HEK293 (cell line): ENCODE results near the gene MRPS9.
A peak's percentile ranks its signal among the peaks of the same experiment; 100 is the strongest.

Experiments used
- CTCF ChIA-PET: fragments of 350-600 bp; formaldehyde crosslinking; extraction: SDS; loops from one replicate; lab custom pipeline; 2021; ENCODE audit warnings: antibody characterized with exemption; lab: Yijun Ruan, JAX
- POLR2A ChIA-PET: fragments of 300-600 bp; formaldehyde crosslinking; extraction: SDS; loops from one replicate; lab custom pipeline; 2020; ENCODE audit warnings: antibody characterized with exemption, inconsistent platforms; lab: Yijun Ruan, JAX
- H3K27ac ChIP-seq: fragments of 200-500 bp; sonication (Bioruptor generic); 2 replicates; pipeline ENCODE4 v1.5.1; 2014; ENCODE audit warnings: low read depth, low read length, control low read depth, inconsistent platforms; ENCODE audit errors: extremely low read depth
- H3K36me3 ChIP-seq, 2 experiments: fragments of 200-500 bp in 1 of 2; sonication (Bioruptor generic) in 1 of 2; 1 replicate in 1 of 2; 2 replicates in 1 of 2; pipeline ENCODE4 v1.5.1; 2014 to 2017; ENCODE audit warnings: inconsistent platforms in 2 of 2, low read length in 2 of 2; ENCODE audit not compliant: control insufficient read depth in 2 of 2, insufficient read depth in 1 of 2
- H3K4me1 ChIP-seq: fragments of 200-500 bp; sonication (Bioruptor generic); 2 replicates; pipeline ENCODE4 v1.5.1; 2014; ENCODE audit warnings: mild to moderate bottlenecking, low read length, inconsistent platforms; ENCODE audit not compliant: control insufficient read depth, insufficient read depth
- H3K4me3 ChIP-seq: 2 replicates; pipeline ENCODE4 v1.5.1; 2011; ENCODE audit warnings: low read depth, mild to moderate bottlenecking, control low read depth, low read length, moderate library complexity
- H3K9me3 ChIP-seq: fragments of 200-500 bp; sonication (Bioruptor generic); 2 replicates; pipeline ENCODE4 v1.5.1; 2014; ENCODE audit warnings: low read depth, low read length, inconsistent platforms; ENCODE audit not compliant: control insufficient read depth, insufficient read depth
- GLIS1 ChIP-seq: fragments of 450-650 bp; formaldehyde crosslinking; IDR thresholded peaks from 2 replicates; pipeline ENCODE4 v1.5.1; 2016; ENCODE audit warnings: missing biosample characterization, missing genetic modification characterization
- SCRT2 ChIP-seq: fragments of 450-650 bp; formaldehyde crosslinking; IDR thresholded peaks from 2 replicates; pipeline ENCODE4 v1.5.1; 2016; ENCODE audit warnings: missing biosample characterization, missing genetic modification characterization
- SP2 ChIP-seq: fragments of 450-650 bp; formaldehyde crosslinking; IDR thresholded peaks from 2 replicates; pipeline ENCODE4 v1.5.1; 2016; ENCODE audit warnings: missing biosample characterization, missing genetic modification characterization
- ZBTB21 ChIP-seq: fragments of 450-650 bp; formaldehyde crosslinking; IDR thresholded peaks from 2 replicates; pipeline ENCODE4 v1.5.1; 2017; ENCODE audit warnings: missing biosample characterization, missing genetic modification characterization
- ZFP69B ChIP-seq: fragments of 450-650 bp; formaldehyde crosslinking; IDR thresholded peaks from 2 replicates; pipeline ENCODE4 v1.5.1; 2016; ENCODE audit warnings: missing biosample characterization, missing genetic modification characterization
- ZNF37A ChIP-seq: fragments of 450-650 bp; IDR thresholded peaks from 2 replicates; pipeline ENCODE4 v1.5.1; 2018; ENCODE audit warnings: missing biosample characterization, missing genetic modification characterization
- ZNF473 ChIP-seq: fragments of 450-650 bp; formaldehyde crosslinking; IDR thresholded peaks from 2 replicates; pipeline ENCODE4 v1.5.1; 2017; ENCODE audit warnings: missing biosample characterization, missing genetic modification characterization
- ZNF629 ChIP-seq: fragments of 450-650 bp; formaldehyde crosslinking; IDR thresholded peaks from 2 replicates; pipeline ENCODE4 v1.5.1; 2017; ENCODE audit warnings: missing biosample characterization, missing genetic modification characterization
- TF ChIP-seq, protein P1 (sequence below): fragments of 450-650 bp; formaldehyde crosslinking; IDR thresholded peaks from 2 replicates; pipeline ENCODE4 v1.5.1; 2016; ENCODE audit warnings: missing biosample characterization, missing genetic modification characterization, borderline replicate concordance
- TF ChIP-seq, protein P2 (sequence below): fragments of 450-650 bp; formaldehyde crosslinking; IDR thresholded peaks from 2 replicates; pipeline ENCODE4 v1.5.1; 2016; ENCODE audit warnings: missing biosample characterization, missing genetic modification characterization
- TF ChIP-seq, protein P3 (sequence below): fragments of 450-650 bp; formaldehyde crosslinking; IDR thresholded peaks from 2 replicates; pipeline ENCODE4 v1.5.1; 2017; ENCODE audit warnings: missing biosample characterization, missing genetic modification characterization
- TF ChIP-seq, protein P4 (sequence below): fragments of 450-650 bp; formaldehyde crosslinking; IDR thresholded peaks from 2 replicates; pipeline ENCODE4 v1.5.1; 2016; ENCODE audit warnings: missing biosample characterization, missing genetic modification characterization

Gene MRPS9

DNA sequence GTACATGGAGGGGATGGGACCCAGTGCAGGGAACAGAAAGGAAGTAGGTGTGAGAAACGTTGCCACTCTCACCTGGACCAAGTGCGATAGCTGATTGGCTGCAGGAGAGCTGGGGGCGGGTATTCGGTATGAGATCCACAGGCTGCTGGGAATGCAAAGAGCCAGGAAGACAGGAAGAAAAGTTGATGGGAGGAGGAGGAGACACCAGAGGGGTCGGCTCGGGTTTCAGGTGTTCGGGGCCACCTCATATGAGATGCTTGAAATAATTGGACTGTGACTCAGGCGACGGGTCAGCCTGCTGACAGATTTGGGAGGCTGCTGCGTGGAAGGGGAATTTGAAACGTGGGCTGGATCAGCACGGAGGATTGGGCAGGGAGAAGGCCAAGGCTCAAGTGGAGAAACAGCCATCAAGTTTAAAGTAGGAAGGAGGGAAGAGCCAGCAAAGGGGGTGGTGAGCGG is 65.1 kb downstream of the MRPS9 start (continued):
- TF ChIP-seq, protein P1, sequence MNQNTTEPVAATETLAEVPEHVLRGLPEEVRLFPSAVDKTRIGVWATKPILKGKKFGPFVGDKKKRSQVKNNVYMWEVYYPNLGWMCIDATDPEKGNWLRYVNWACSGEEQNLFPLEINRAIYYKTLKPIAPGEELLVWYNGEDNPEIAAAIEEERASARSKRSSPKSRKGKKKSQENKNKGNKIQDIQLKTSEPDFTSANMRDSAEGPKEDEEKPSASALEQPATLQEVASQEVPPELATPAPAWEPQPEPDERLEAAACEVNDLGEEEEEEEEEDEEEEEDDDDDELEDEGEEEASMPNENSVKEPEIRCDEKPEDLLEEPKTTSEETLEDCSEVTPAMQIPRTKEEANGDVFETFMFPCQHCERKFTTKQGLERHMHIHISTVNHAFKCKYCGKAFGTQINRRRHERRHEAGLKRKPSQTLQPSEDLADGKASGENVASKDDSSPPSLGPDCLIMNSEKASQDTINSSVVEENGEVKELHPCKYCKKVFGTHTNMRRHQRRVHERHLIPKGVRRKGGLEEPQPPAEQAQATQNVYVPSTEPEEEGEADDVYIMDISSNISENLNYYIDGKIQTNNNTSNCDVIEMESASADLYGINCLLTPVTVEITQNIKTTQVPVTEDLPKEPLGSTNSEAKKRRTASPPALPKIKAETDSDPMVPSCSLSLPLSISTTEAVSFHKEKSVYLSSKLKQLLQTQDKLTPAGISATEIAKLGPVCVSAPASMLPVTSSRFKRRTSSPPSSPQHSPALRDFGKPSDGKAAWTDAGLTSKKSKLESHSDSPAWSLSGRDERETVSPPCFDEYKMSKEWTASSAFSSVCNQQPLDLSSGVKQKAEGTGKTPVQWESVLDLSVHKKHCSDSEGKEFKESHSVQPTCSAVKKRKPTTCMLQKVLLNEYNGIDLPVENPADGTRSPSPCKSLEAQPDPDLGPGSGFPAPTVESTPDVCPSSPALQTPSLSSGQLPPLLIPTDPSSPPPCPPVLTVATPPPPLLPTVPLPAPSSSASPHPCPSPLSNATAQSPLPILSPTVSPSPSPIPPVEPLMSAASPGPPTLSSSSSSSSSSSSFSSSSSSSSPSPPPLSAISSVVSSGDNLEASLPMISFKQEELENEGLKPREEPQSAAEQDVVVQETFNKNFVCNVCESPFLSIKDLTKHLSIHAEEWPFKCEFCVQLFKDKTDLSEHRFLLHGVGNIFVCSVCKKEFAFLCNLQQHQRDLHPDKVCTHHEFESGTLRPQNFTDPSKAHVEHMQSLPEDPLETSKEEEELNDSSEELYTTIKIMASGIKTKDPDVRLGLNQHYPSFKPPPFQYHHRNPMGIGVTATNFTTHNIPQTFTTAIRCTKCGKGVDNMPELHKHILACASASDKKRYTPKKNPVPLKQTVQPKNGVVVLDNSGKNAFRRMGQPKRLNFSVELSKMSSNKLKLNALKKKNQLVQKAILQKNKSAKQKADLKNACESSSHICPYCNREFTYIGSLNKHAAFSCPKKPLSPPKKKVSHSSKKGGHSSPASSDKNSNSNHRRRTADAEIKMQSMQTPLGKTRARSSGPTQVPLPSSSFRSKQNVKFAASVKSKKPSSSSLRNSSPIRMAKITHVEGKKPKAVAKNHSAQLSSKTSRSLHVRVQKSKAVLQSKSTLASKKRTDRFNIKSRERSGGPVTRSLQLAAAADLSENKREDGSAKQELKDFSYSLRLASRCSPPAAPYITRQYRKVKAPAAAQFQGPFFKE (tag by site-specific recombination) = no peak

DNA sequence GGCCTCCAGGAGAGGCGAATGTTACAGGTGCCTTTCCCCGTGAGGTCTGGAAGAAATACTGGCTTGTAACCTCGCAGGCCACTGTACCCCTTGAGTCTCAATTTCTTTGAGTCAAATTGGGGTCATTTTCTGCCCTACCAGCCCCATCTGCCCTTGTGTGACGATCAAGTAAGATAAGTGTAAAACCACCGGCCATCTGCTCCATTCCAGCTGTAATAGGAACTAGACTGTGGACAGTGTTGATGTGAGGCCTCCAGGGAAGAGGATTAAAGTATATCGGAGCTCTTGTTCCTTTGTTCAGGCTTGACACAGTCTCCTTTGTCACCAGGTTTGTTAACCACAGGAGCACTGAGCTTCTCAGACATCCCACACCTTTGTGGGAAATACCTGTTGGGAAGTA is 65.6 kb downstream of the MRPS9 start:
- ChIA-PET CTCF (interaction anchor here (0.6 to 1.6 kb wide), 5 partner anchors 11 to 1144 kb away, joined by 3 to 7 read pairs (median 4); no protein-coding TSS in a partner anchor), POLR2A (interaction anchor here (1.1 to 3.1 kb wide), 2 partner anchors 51 to 65 kb away, joined by 4 to 21 read pairs; partner anchors contain the start of gene MRPS9)
- H3K9me3 ChIP-seq = no peaks in the 10 kb centered on the region
- TF ChIP-seq ZBTB21 = no peak
- no peak for TF ChIP-seq ZNF473 (tag by site-specific recombination)
- TF ChIP-seq, all 188 proteins: peak for 0
- Histone ChIP-seq H3K4me3 (no peak overlapping the region), H3K36me3 (peaks cover 0 to 24% of the 10 kb centered on the region in 2 experiments; a peak in 2 of 3 replicates), H3K27ac (no peak overlapping the region), H3K4me1 (no peaks in the 10 kb centered on the region)

DNA sequence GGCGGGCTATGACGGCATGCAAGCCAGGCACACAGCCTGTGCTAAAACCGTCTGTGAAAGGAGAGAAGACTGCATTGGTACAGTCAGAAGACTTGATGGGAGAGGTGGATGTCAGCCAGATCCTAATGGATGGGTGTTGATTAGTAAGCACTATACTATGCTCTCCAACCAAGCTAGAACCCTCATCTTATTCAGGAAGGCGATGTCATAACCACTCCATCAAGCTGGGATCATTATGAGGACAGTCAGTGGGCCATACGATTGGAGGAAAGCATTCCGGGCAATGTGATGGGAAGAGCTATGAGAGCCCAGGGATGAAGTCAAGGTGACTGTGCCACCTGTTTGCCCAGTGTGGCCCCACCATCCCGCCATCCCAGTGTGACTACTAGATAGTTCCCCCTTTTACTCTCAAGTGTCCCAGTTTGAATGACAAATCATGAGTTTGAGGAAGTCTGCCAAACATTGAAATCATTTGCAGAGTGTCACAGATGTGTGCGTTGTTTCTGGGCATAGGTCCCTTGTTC is 66.4 kb downstream of the MRPS9 start:
- H3K9me3 ChIP-seq = no peaks in the 10 kb centered on the region
- TF ChIP-seq, protein P2, sequence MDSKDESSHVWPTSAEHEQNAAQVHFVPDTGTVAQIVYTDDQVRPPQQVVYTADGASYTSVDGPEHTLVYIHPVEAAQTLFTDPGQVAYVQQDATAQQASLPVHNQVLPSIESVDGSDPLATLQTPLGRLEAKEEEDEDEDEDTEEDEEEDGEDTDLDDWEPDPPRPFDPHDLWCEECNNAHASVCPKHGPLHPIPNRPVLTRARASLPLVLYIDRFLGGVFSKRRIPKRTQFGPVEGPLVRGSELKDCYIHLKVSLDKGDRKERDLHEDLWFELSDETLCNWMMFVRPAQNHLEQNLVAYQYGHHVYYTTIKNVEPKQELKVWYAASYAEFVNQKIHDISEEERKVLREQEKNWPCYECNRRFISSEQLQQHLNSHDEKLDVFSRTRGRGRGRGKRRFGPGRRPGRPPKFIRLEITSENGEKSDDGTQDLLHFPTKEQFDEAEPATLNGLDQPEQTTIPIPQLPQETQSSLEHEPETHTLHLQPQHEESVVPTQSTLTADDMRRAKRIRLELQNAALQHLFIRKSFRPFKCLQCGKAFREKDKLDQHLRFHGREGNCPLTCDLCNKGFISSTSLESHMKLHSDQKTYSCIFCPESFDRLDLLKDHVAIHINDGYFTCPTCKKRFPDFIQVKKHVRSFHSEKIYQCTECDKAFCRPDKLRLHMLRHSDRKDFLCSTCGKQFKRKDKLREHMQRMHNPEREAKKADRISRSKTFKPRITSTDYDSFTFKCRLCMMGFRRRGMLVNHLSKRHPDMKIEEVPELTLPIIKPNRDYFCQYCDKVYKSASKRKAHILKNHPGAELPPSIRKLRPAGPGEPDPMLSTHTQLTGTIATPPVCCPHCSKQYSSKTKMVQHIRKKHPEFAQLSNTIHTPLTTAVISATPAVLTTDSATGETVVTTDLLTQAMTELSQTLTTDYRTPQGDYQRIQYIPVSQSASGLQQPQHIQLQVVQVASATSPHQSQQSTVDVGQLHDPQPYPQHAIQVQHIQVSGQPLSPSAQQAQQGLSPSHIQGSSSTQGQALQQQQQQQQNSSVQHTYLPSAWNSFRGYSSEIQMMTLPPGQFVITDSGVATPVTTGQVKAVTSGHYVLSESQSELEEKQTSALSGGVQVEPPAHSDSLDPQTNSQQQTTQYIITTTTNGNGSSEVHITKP (tag by site-specific recombination) = peak; percentile 57
- TF ChIP-seq, protein P3, sequence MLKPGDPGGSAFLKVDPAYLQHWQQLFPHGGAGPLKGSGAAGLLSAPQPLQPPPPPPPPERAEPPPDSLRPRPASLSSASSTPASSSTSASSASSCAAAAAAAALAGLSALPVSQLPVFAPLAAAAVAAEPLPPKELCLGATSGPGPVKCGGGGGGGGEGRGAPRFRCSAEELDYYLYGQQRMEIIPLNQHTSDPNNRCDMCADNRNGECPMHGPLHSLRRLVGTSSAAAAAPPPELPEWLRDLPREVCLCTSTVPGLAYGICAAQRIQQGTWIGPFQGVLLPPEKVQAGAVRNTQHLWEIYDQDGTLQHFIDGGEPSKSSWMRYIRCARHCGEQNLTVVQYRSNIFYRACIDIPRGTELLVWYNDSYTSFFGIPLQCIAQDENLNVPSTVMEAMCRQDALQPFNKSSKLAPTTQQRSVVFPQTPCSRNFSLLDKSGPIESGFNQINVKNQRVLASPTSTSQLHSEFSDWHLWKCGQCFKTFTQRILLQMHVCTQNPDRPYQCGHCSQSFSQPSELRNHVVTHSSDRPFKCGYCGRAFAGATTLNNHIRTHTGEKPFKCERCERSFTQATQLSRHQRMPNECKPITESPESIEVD = no peak
- peak; percentile 45; the same call in 1 of the 2 replicates for TF ChIP-seq GLIS1 (tag by site-specific recombination)
- TF ChIP-seq, protein P4, sequence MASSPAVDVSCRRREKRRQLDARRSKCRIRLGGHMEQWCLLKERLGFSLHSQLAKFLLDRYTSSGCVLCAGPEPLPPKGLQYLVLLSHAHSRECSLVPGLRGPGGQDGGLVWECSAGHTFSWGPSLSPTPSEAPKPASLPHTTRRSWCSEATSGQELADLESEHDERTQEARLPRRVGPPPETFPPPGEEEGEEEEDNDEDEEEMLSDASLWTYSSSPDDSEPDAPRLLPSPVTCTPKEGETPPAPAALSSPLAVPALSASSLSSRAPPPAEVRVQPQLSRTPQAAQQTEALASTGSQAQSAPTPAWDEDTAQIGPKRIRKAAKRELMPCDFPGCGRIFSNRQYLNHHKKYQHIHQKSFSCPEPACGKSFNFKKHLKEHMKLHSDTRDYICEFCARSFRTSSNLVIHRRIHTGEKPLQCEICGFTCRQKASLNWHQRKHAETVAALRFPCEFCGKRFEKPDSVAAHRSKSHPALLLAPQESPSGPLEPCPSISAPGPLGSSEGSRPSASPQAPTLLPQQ (tag by site-specific recombination) = peak; percentile 73
- peak; percentile 49 for TF ChIP-seq SP2 (tag by site-specific recombination)
- TF ChIP-seq ZNF629 (tag by site-specific recombination) = peak; percentile 68
- TF ChIP-seq SCRT2 (tag by site-specific recombination) = peak; percentile 38; the same call in 1 of the 2 replicates
- 0 out of 2 replicates have a peak, but pooled peaks have one; percentile 42 for TF ChIP-seq ZFP69B (tag by site-specific recombination)
- no peak for TF ChIP-seq ZNF37A (tag by site-specific recombination)
- peaks cover 0 to 18% of the 10 kb centered on the region in 2 experiments; a peak in 1 of 3 replicates for H3K36me3 ChIP-seq
- H3K4me3 ChIP-seq = no peak overlapping the region
- H3K4me1 ChIP-seq = no peaks in the 10 kb centered on the region
- no peak overlapping the region for H3K27ac ChIP-seq
- CTCF ChIA-PET = interaction anchor here (0.5 to 1.6 kb wide), 5 partner anchors 10 to 139 kb away, joined by 3 to 7 read pairs (median 3); no protein-coding TSS in a partner anchor
- POLR2A ChIA-PET = interaction anchor here (1.1 to 3.1 kb wide), 2 partner anchors 51 to 66 kb away, joined by 4 to 21 read pairs; partner anchors contain the start of gene MRPS9
